Activated CD4-positive, alpha-beta T cell treated with anti-CD3 and anti-CD28 coated beads, Interleukin-2, amount 50 U/mL, for 24 hours (primary cell): ENCODE measurements around the gene GAPDH.
A peak's percentile ranks its signal among the peaks of the same experiment; 100 is the strongest.
"Not testable (repeated sequence)": the region's sequence is repeated elsewhere in the genome, so short reads cannot be mapped to it uniquely, and the experiment has no call there.

Experiments used
- DNase-seq, 2 donors: peaks; one replicate each; pipeline ENCODE4 v3.0.0-alpha.2; 2020; ENCODE audit warnings: low read depth in 1 of 2, low spot score in 1 of 2

Gene GAPDH

DNA sequence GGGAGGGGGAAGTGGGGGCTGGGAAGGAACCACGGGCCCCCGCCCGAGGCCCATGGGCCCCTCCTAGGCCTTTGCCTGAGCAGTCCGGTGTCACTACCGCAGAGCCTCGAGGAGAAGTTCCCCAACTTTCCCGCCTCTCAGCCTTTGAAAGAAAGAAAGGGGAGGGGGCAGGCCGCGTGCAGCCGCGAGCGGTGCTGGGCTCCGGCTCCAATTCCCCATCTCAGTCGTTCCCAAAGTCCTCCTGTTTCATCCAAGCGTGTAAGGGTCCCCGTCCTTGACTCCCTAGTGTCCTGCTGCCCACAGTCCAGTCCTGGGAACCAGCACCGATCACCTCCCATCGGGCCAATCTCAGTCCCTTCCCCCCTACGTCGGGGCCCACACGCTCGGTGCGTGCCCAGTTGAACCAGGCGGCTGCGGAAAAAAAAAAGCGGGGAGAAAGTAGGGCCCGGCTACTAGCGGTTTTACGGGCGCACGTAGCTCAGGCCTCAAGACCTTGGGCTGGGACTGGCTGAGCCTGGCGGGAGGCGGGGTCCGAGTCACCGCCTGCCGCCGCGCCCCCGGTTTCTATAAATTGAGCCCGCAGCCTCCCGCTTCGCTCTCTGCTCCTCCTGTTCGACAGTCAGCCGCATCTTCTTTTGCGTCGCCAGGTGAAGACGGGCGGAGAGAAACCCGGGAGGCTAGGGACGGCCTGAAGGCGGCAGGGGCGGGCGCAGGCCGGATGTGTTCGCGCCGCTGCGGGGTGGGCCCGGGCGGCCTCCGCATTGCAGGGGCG lies at the start of gene GAPDH:
GAPDH (plus strand) TSS at position 595 of the 772 bp plus-strand sequence. CDS start 316 bp downstream, outside the sequence.
- peak; percentile 83 to 87 for DNase-seq

DNA sequence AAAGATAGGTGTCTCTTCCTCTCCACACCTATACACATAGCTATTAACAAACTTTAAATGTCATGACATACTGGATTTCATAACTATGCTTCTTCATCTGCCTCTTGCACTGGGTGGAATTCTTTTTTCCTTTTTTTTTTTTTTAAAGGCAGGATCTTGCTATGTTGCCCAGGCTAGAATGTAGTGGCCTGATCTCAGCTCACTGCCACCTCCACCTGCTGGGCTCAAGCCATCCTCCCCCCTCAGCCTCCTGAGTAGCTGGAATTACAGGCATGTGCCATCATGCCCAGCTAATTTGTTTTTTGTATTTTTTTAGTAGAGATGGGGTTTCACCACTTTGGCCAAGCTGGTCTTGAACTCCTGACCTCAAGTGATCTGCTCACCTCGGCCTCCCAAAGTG lies 46.1 kb upstream of the GAPDH start:
- no peak for DNase-seq

DNA sequence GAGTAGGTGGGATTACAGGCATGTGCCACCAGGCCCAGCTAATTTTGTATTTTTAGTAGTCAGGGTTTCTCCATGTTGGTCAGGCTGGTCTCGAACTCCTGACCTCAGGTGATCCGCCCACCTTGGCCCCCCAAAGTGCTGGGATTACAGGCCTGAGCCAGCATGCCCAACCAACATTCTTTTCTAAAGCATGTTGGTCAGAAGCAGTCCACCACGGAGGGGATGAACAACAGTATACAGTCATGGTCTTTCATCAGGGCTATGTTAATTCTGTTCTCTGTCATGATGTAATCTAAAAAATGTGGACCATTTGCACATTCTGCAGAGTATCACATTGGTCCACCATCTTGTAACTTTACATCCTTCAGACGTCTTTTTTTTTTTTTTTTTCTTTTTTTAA lies 44.9 kb upstream of the GAPDH start:
- DNase-seq: no peak

DNA sequence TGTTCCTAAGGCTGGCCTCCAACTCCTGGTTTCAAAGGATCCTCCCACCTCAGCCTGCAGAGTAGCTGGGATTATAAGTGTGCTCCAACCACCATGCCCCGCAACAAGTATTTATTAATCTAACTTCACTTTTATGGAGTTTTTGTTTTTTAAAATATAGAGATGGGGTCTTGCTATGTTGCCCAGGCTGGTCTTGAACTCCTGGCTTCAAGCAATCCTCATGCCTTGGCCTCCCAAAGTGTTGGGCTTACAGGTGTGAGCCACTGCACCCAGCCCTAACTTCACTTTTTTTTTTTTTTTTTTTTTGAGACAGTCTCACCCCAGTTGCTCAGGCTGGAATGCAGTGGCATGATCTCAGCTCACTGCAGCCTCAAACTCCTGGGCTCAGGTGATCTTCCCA lies 43.6 kb upstream of the GAPDH start:
- DNase-seq: not testable (repeated sequence)

DNA sequence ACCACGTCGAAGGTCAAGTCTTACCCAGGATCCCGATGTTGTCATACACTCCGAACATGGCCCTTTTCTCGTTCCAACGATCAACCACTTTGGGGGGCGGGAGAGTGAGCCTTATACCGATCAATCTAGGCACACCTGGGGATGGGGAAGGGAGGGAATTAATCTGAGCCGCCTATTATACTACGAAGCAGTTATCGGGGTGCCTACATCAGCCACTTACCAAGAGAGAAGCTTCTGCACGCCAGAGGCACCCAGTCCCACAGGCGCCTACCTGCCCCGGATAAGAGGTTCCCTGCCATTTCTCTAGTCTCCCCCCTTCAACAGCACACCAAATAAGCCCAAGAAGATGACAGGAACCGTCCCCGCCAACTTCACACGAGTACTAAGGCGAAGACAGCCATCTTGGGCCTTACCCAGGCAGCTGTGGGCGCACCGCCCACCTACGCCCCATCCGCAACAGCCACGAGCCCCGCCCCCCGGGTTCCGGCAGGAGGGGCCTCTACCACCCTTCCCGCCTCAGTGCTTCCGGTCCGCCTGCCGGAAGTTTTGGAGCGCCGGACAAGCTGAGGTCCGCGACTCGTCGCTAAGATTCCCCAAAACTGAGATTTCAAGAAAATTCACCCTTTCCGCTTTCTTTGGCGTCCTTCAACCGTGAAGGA lies 41.4 kb upstream of the GAPDH start, which contains the start of gene MRPL51:
MRPL51 (minus strand) TSS at position 425 of the 659 bp plus-strand sequence; CDS start at position 299, 126 bp downstream.
- DNase-seq: peak; percentile 95

DNA sequence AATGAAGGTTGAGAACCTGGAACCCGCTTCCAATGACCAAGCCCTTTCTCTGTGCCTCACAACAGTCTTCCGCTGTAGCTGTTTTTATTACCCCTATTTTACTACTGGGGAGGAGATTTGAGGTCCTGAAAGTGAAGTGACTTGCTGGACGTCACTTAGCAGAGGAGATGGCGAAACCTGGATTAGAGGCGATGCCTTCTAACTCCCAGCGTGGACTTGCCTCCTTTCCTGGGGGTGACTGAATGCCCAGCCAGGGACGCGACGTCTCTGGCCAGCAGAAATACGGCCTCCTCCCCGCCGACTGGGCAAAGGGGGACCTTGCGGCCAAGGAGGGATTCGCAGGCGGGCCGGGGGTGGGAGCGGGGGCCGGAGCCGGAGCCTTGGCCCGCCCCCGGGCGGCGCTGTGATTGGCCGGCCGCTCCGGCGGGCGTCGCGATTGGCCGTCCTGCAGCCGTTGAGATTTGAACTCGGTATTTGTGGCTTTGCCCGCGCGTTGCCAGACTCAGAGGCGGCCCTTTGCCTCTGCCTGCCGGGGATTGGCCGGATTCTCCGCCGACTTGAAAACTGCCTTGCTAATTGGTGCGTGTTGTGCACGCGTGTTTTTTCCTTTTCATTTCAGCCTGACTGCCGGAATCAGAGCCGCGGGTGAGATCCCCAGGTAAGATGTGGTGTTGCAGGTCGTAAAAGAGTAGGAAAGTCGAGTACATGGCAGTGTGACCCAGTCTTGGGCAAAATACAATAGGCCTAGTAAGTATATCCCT lies 40.6 kb upstream of the GAPDH start, which contains the start of gene NCAPD2:
NCAPD2 (plus strand) TSS at position 606 of the 761 bp plus-strand sequence. CDS start 997 bp downstream, outside the sequence.
- DNase-seq: peak; percentile 75 to 92

DNA sequence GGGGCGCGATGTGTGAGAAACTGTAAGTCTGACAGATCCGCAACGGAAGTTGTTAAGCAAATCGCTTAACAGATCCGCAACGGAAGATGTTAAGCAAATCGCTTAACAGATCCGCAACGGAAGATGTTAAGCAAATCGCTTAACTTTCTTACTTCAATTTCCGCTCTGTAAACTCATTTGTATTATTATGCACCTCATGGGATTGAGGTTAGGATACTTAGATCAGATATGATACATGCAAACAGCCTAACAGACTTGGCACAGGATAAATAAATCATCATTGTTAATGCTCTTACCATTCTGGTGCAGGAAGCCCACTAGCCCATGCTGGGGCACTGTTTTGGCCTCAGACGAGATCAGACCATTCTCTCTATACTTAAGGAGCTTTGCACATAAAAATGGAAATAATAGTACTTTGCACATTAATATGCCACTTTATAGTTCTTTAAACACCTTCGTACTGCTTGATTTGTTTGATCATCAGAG lies 40.0 kb upstream of the GAPDH start:
- DNase-seq: no peak

DNA sequence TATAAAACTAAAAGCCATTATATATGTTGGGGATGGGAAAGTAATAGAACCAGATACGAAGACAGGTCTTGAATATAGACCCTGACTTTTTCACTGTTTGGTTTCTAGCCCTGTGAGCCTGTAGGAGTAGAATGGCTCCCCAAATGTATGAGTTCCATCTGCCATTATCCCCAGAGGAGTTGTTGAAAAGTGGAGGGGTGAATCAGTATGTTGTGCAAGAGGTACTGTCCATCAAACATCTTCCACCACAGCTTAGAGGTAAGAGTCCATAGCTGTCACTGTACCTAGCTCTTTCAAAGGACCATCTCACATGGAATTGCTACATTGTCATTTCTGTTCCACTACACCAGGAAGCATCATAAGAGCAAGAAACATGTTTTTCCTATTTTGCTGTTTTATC lies 39.3 kb upstream of the GAPDH start:
- no peak for DNase-seq

DNA sequence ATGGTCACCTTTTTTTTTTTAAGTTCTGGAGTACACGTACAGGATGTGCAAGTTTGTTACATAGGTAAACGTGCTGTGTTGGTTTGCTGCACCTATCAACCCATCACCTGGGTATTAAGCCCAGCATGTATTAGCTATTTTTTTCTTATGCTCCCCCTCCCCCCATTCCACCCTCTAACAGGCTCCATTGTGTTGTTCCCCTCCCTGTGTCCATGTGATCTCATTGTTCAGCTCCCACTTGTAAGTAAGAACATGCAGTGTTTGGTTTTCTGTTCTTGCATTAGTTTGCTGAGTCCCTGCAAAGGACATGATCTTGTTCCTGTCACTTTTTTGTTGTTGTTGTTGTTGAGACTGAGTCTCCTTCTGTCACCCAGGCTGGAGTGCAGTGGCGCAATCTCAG lies 37.0 kb upstream of the GAPDH start:
- DNase-seq: not testable (repeated sequence)

DNA sequence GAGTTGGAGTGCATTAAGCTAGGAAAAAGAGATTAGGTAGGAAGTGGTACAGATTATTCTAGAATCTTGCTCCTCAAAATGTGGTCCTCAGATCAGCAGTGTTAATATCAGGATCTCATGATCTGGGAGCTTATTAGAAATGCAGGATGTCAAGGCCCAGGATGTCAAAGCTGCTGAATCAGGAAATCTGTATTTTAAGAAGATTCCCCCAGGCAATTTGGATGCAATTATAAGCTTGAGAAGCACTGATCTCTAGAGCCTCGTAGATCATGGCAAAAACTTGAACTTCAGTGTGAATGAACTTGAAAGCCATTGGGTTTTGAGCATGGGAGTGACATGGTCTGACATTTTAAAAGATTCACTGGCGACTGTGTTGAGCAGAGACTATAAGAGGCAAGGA lies 33.9 kb upstream of the GAPDH start:
- no peak for DNase-seq

DNA sequence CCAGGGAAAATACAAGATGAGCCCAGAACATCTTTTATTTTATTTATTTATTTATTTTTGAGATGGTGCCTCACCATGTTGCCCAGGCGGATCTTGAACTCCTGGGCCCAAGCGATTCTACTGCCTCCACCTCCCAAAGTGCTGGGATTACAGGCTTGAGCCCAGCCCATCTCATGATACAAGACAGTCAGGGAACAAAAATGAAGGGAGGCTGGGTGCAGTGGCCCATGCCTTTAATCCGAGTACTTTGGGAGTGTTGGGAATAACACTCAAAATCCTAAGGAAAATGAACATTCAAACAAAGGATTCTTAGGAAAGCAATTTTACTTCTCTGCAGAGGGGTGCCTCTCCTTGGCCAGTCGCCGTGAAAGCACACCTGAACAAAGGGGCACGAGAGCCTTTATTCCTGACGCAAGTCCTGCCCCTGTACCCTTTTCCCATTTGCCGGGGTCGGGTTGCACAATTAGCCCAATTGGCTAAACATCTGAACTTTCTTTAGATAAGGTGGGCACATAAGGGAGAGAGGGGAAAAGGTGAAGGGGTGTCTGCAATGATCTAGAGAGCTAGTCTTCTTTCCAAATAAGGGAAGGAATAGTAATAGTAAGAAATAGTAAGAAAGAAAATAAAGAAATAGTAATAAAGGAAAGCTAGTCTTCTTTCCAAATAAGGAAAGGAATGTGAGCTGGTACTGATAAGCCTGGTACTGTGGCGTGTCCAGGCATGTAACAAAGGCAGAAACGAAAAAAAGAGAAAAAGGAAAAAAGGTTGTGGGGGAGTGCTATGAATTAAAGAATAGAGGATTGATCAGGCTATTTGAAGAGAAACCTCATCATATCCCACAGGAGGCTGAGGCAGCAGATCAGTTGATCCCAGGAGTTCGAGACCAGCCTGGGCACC lies 27.0 kb upstream of the GAPDH start:
- DNase-seq: no peak

DNA sequence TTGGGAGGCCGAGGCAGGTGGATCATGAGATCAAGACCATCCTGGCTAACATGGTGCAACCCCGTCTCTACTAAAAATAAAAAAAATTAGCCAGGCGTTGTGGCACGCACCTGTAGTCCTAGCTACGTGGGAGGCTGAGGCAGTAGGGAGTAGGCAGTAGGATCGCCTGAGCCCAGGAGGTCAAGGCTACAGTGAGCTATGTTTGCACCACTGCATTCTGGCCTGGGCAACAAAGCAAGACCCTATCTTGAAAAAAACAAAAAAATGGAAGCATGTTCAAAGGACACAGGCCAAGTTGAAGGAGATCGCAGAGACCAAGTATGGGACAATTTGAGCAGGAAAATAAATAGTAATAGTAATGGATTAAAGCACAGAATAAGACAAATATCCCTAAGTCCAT lies 26.2 kb upstream of the GAPDH start:
- no peak for DNase-seq

DNA sequence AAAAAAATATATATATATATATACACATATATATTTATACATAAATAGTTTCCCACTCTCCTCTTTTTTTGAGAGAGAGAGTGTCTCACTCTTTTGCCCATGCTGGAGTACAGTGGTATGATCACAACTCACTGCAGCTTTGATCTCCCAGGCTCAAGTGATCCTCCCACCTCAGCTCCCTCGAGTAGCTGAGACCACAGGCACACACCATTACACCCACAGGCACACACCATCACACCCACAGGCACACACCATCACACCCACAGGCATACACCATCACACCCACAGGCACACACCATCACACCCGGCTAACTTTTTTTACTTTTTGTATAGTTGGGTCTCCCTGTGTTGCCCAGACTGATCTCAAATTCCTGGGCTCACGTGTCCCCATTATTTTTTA lies 14.1 kb upstream of the GAPDH start:
- DNase-seq: no peak

DNA sequence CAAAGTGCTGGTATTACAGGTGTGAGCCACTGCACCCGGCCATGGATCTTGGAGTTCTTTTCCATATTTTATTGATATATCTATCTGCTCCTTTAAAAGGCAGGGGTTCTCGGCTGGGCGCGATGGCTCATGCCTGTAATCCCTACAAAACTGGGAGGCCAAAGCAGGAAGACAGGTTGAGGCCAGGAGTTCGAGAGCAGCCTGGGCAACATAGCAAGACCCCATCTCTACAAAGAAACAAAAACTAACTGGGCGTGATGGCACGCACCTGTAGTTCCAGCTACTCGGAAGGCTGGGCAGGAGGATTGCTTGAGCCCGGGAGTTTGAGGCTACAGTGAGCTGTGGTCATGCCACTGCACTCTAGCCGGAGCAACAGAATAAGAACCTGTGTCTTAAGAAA lies 12.1 kb upstream of the GAPDH start:
- no peak for DNase-seq

DNA sequence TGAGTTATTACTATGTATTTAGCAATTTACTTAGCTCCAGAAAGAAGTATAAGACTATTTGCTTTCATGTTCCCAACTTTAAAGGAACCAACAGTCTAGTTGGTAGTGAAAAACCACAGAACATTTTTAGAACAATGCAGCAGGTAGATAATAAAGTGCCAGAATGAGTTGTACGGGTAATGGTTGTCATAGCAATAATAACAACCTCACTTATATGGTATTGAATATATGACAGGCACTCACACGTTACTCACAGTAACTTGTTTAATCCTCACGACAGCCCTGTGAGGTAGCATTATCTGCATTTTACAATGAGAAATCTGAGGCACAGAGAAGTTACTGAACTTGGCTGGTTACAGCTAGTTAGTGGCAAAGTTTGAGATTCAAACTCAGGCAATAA lies 10.6 kb upstream of the GAPDH start:
- DNase-seq: no peak

DNA sequence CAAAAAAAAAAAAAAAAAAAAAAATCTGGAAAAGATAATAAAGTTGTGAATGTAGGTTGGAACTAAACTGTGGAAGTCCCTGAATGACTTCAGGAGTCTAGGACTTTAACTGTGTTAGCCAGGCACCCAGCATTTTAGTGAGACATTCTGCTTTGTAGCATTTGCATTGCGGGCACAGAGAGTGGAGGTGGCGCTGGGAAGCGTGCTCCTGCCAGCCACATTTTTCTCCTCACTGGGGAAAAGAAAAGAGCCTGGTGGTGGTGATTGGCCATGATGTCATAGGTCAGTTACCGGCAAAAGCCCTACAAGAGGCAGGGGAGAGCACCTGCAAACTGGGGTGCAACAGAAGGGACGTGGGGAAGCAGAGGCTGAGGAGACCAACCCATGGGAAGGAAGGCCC lies 9.7 kb upstream of the GAPDH start:
- DNase-seq: no peak

DNA sequence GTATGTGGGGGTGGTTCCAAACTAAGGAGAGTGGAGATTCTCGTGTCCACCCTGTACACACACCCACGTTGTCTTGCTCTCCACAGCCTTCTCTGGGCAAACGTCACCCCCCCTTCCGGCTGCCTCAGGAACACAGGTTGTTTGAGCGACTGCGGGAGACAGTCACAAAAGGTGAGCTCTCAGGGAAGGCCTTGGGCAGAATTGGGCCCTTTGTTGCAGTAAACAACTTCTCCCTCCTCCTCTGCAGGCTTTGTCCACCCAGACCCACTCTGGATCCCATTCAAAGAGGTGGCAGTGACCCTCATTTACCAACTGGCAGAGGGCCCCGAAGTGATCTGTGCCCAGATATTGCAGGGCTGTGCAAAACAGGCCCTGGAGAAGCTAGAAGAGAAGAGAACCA lies 8.1 kb upstream of the GAPDH start:
- no peak for DNase-seq

DNA sequence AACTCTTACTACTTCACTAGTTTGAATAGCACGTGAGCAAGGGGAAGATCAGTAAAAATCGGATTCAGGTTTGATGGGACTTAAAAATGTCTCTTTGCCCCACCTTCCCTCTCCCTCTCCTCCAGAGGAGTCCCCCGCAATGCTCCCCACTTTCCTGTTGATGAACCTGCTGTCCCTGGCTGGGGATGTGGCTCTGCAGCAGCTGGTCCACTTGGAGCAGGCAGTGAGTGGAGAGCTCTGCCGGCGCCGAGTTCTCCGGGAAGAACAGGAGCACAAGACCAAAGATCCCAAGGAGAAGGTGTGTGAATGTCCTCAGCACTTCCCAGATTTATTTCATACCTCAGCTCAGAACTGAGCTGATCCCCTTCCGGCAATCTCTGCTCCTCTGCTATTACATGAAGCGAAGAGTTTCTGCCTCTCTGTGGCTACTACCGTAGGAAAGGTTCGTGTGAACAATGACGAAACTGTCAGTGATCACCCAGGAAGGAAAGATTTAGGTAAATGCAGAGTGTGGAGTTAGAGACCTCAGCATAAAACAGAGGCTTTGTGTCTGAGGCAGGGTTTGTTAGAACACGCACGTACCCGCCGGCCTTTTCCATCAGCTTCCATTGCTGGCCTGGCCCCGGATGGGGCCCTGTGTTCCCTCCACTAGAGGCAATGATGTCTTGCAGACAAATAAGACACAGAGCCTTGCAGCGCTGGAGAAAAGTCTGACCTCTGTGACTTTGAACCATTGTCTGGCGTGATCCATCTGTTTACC lies 7.4 kb upstream of the GAPDH start:
- no peak for DNase-seq

DNA sequence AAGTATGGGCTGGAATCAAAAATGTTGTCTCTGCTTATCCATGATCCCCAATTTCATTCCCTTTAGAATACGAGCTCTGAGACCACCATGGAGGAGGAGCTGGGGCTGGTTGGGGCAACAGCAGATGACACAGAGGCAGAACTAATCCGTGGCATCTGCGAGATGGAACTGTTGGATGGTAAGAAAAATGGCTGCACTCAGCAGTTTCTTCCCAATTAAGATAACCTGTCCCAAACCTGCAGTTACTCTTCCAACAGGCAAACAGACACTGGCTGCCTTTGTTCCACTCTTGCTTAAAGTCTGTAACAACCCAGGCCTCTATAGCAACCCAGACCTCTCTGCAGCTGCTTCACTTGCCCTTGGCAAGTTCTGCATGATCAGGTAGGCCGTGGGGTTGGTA lies 6.6 kb upstream of the GAPDH start:
- DNase-seq: no peak
